ENCODE results near the gene DNAH14. TPM values are rescaled to one million over a fixed set of nuclear protein-coding genes. Genes with fewer than 3 reads are reported as not detected.

The DNAH14 gene
- polyA plus RNA-seq, 2 donors = 1.1 to 2.1 TPM

DNA sequence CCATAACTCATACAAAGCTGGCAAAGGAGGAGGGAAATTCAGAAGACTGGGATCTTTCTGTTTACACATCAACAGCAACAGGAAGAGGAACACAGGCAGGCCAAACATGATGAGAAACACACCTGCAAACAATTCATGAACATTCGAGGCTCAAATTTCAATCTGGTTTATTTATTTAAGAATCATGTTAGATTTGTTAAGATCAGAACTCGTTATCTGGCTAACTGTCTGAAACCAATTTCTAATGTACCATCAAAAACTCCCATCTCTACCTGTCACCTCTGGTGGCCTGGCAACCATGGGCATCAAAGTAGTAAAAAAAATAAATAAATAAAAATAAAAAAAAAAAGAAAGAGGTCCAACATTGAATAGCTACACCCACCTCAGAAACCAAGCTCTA lies 488.6 kb downstream of the DNAH14 start:
- Histone ChIP-seq H3K4me1 (ENCODE audit: control insufficient read depth in 2 of 2, insufficient read depth in 2 of 2, low read length in 1 of 2) (no peaks in the 10 kb centered on the region), H3K27ac (ENCODE audit: low read depth in 2 of 2, low read length in 1 of 2) (no peak overlapping the region), H3K27me3 (ENCODE audit: control insufficient read depth in 1 of 2, insufficient read depth in 2 of 2, low read length in 2 of 2) (no peaks in the 10 kb centered on the region), H3K4me3 (ENCODE audit: low read depth in 1 of 2, low read length in 2 of 2) (no peak overlapping the region), H3K9me3 (ENCODE audit: control insufficient read depth in 2 of 2, insufficient read depth in 1 of 2, low read depth in 1 of 2, low read length in 1 of 2) (no peaks in the 10 kb centered on the region), H3K36me3 (ENCODE audit: control insufficient read depth in 2 of 2, insufficient read depth in 2 of 2, low read length in 1 of 2) (peaks cover 4 to 7% of the 10 kb centered on the region in 2 donors)
- WGBS, 2 donors = 55 to 77% methylated on average over 2 of the region's 2 CpGs

DNA sequence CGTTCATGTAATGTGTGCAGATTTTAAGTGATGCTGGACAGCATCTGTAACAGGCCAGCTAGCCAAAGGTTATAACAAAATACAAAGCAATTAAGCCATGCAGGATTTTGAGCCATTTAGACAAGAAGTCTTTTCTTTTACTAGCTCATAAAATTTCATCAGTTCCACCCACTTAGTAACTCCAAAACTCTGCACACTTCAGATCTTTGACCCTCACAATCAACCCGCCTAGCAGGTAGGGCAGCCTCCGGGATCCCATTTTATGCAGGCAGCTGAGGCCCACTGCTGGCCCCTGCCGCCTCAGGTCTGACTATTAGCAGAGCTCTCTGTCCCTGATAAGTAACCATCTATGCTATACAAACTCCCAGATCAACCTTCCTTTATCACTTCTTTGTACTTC lies 489.1 kb downstream of the DNAH14 start:
- H3K9me3 ChIP-seq (ENCODE audit: control insufficient read depth in 2 of 2, insufficient read depth in 1 of 2, low read depth in 1 of 2, low read length in 1 of 2) = no peaks in the 10 kb centered on the region
- no peak overlapping the region for H3K27ac ChIP-seq (ENCODE audit: low read depth in 2 of 2, low read length in 1 of 2)
- H3K27me3 ChIP-seq (ENCODE audit: control insufficient read depth in 1 of 2, insufficient read depth in 2 of 2, low read length in 2 of 2) = no peaks in the 10 kb centered on the region
- H3K36me3 ChIP-seq (ENCODE audit: control insufficient read depth in 2 of 2, insufficient read depth in 2 of 2, low read length in 1 of 2) = peaks cover 4 to 7% of the 10 kb centered on the region in 2 donors
- no peak overlapping the region for H3K4me3 ChIP-seq (ENCODE audit: low read depth in 1 of 2, low read length in 2 of 2)
- H3K4me1 ChIP-seq (ENCODE audit: control insufficient read depth in 2 of 2, insufficient read depth in 2 of 2, low read length in 1 of 2) = no peaks in the 10 kb centered on the region
- 86 to 88% methylated on average over 4 of the region's 4 CpGs for WGBS, 2 donors

DNA sequence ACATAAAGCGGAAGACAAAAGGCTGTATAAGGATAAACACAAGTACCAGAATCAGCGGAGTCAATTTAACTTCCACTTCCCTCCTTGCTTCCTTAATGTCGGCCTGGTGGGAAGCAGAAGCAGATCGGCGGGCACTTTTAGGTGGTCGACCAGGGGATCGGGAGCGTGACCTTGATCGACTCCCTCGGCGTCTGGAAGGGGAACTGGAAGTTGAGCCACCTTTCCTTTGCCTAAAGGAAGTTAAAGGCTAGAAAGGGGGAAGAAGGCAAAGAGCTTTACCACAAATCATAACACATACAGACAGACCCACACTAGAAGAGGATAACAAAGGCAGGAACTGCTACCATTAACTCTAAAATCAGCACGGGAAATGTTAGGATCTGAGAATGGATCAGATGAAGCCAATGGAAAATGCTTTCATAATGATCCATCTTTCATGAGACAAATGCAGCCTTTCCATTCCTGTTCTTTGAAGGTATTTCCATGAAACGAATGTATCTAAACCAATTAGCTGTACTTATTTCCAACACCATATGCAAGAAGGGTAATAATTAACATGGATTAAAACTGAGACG lies 492.6 kb downstream of the DNAH14 start:
- 59 to 68% methylated on average over 14 of the region's 14 CpGs for WGBS, 2 donors
- peak overlapping the region in 1 of 2 donors; percentile 49 for H3K27ac ChIP-seq (ENCODE audit: low read depth in 2 of 2, low read length in 1 of 2)
- no peak overlapping the region for H3K4me3 ChIP-seq (ENCODE audit: low read depth in 1 of 2, low read length in 2 of 2)

DNA sequence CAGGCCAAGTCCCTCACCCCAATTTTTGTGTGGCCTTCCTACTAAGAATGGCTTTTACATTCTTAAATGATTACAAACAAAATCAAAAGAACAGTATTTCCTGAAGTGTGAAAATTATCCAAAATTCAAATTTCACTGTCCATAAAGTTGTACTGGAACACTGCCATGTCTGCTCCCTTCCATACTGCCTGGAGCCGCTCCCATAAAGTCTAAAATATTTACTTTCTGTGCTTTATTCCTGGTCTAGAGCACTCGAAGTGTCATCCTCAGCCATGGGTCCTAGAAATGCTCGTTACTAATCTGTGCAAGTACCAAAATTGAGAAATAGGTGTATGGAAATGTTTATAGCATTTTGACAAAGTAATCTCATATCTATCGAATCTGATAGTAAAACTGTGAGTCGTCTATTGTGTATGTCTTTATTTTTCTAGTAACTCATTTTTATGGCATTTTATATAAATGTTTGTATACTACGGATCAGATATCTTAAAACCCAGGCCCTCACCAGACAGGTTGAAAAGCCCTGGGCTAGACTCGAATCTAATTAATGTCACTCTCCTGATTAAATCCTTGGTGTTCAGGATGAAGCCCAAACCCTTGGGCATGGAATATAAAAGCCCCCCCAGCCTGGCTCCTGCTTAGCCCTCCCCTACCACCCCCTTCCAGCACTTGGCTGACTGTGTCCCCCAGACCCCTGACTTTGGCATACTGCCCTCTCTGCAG lies 493.5 kb downstream of the DNAH14 start:
- H3K27me3 ChIP-seq (ENCODE audit: control insufficient read depth in 1 of 2, insufficient read depth in 2 of 2, low read length in 2 of 2) = no peaks in the 10 kb centered on the region
- no peak overlapping the region for H3K27ac ChIP-seq (ENCODE audit: low read depth in 2 of 2, low read length in 1 of 2)
- H3K4me1 ChIP-seq (ENCODE audit: control insufficient read depth in 2 of 2, insufficient read depth in 2 of 2, low read length in 1 of 2) = peaks cover 4 to 5% of the 10 kb centered on the region in 2 donors
- WGBS, 2 donors = 57 to 66% methylated on average over 7 of the region's 7 CpGs
- H3K4me3 ChIP-seq (ENCODE audit: low read depth in 1 of 2, low read length in 2 of 2) = no peak overlapping the region
- peaks cover 0 to 2% of the 10 kb centered on the region in 2 donors for H3K36me3 ChIP-seq (ENCODE audit: control insufficient read depth in 2 of 2, insufficient read depth in 2 of 2, low read length in 1 of 2)
- no peaks in the 10 kb centered on the region for H3K9me3 ChIP-seq (ENCODE audit: control insufficient read depth in 2 of 2, insufficient read depth in 1 of 2, low read depth in 1 of 2, low read length in 1 of 2)

More for the DNA sequence above, 492.6 kb downstream of the DNAH14 start:
- Histone ChIP-seq H3K9me3 (ENCODE audit: control insufficient read depth in 2 of 2, insufficient read depth in 1 of 2, low read depth in 1 of 2, low read length in 1 of 2) (no peaks in the 10 kb centered on the region), H3K36me3 (ENCODE audit: control insufficient read depth in 2 of 2, insufficient read depth in 2 of 2, low read length in 1 of 2) (peaks cover 0 to 2% of the 10 kb centered on the region in 2 donors), H3K27me3 (ENCODE audit: control insufficient read depth in 1 of 2, insufficient read depth in 2 of 2, low read length in 2 of 2) (no peaks in the 10 kb centered on the region), H3K4me1 (ENCODE audit: control insufficient read depth in 2 of 2, insufficient read depth in 2 of 2, low read length in 1 of 2) (peaks cover 4 to 5% of the 10 kb centered on the region in 2 donors)

DNA sequence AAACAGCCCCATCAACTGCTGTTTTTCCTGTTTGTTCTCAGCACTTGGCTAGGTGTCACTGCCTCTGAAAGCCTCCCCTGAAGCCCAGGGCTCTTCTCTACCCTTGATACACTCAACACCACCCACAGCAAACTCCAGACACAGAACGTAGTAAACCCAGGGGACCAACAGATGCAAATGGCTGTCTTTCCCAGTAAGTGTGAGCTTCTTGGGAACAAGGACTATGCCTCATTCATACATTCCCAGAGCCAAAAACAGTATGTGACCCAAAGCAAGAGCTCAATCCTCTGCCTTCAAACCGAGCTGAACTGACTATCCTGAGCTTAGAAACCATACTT lies 494.0 kb downstream of the DNAH14 start:
- H3K4me1 ChIP-seq (ENCODE audit: control insufficient read depth in 2 of 2, insufficient read depth in 2 of 2, low read length in 1 of 2) = peaks cover 4 to 5% of the 10 kb centered on the region in 2 donors
- H3K27me3 ChIP-seq (ENCODE audit: control insufficient read depth in 1 of 2, insufficient read depth in 2 of 2, low read length in 2 of 2) = no peaks in the 10 kb centered on the region
- H3K36me3 ChIP-seq (ENCODE audit: control insufficient read depth in 2 of 2, insufficient read depth in 2 of 2, low read length in 1 of 2) = peaks cover 0 to 2% of the 10 kb centered on the region in 2 donors
- H3K4me3 ChIP-seq (ENCODE audit: low read depth in 1 of 2, low read length in 2 of 2) = no peak overlapping the region
- H3K27ac ChIP-seq (ENCODE audit: low read depth in 2 of 2, low read length in 1 of 2) = peak overlapping the region in 1 of 2 donors; percentile 4
- WGBS, 2 donors = 62 to 71% methylated on average over 2 of the region's 2 CpGs
- no peaks in the 10 kb centered on the region for H3K9me3 ChIP-seq (ENCODE audit: control insufficient read depth in 2 of 2, insufficient read depth in 1 of 2, low read depth in 1 of 2, low read length in 1 of 2)

DNA sequence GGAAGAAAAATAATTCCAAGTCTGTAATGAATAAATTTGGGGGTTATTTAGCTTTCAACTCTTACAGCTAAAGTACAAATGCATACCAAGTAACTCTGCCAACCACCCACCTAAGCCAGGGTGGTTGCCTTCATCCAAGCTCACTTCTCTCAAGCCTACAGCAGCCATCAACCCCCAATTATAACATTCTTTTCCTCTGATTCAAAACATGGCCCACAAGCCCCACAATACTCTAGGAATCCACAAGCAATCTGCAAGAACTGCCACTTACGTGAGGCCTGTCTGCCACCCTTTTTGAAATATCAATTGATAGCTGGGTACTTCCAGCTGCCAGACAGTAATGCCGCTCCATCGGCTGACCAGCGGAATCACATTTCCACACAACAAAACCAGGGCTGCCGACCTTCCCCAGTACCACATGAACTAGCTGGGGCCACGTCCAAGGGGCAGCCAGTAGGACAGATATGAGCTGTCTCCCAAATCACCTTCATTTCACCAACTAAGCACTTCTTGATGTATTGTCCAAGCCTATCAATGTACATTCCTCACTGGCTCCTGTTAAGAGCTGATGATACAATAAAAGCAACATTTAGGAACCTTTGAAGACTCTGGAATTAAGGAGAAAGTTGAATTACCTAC lies 495.2 kb downstream of the DNAH14 start:
- H3K4me3 ChIP-seq (ENCODE audit: low read depth in 1 of 2, low read length in 2 of 2) = no peak overlapping the region
- H3K36me3 ChIP-seq (ENCODE audit: control insufficient read depth in 2 of 2, insufficient read depth in 2 of 2, low read length in 1 of 2) = no peaks in the 10 kb centered on the region
- H3K9me3 ChIP-seq (ENCODE audit: control insufficient read depth in 2 of 2, insufficient read depth in 1 of 2, low read depth in 1 of 2, low read length in 1 of 2) = no peaks in the 10 kb centered on the region
- H3K27me3 ChIP-seq (ENCODE audit: control insufficient read depth in 1 of 2, insufficient read depth in 2 of 2, low read length in 2 of 2) = no peaks in the 10 kb centered on the region
- 75 to 83% methylated on average over 6 of the region's 6 CpGs for WGBS, 2 donors
- H3K27ac ChIP-seq (ENCODE audit: low read depth in 2 of 2, low read length in 1 of 2) = no peak overlapping the region
- H3K4me1 ChIP-seq (ENCODE audit: control insufficient read depth in 2 of 2, insufficient read depth in 2 of 2, low read length in 1 of 2) = peaks cover 4 to 5% of the 10 kb centered on the region in 2 donors

DNA sequence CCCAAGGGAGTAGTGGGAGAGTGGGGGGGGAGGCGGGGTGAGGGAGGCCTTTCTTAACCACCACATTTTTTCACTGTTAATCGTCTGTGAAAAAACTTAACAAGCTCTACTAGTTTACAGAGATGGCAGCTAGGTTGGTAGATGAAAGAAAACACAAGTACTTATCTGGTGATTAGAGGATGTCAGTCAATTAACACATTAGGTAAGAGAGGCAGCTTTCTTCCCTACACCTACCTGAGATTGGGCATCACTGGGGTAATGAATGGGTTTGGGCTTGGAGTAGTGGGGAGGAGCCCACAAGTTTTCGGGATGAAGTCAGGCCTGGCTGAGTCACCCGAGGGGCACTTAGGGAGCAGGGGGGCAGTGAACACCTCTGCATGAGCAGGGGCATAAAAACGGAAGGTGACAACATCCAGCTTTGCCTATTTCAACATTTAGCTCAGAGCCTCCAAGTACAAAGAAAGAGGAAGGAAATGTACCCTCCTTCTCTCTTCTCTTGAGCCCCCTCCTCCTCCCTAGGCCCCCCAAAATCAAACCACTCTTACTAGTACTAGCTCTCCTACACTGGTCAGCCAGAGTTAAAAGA lies 495.8 kb downstream of the DNAH14 start:
- H3K4me3 ChIP-seq (ENCODE audit: low read depth in 1 of 2, low read length in 2 of 2) = peak overlapping the region in 1 of 2 donors; percentile 98
- peaks cover 4 to 5% of the 10 kb centered on the region in 2 donors for H3K4me1 ChIP-seq (ENCODE audit: control insufficient read depth in 2 of 2, insufficient read depth in 2 of 2, low read length in 1 of 2)
- H3K36me3 ChIP-seq (ENCODE audit: control insufficient read depth in 2 of 2, insufficient read depth in 2 of 2, low read length in 1 of 2) = no peaks in the 10 kb centered on the region
- no peaks in the 10 kb centered on the region for H3K27me3 ChIP-seq (ENCODE audit: control insufficient read depth in 1 of 2, insufficient read depth in 2 of 2, low read length in 2 of 2)
- peak overlapping the region in 1 of 2 donors; percentile 3 for H3K27ac ChIP-seq (ENCODE audit: low read depth in 2 of 2, low read length in 1 of 2)
- H3K9me3 ChIP-seq (ENCODE audit: control insufficient read depth in 2 of 2, insufficient read depth in 1 of 2, low read depth in 1 of 2, low read length in 1 of 2) = no peaks in the 10 kb centered on the region
- 42 to 43% methylated on average over 5 of the region's 5 CpGs for WGBS, 2 donors

DNA sequence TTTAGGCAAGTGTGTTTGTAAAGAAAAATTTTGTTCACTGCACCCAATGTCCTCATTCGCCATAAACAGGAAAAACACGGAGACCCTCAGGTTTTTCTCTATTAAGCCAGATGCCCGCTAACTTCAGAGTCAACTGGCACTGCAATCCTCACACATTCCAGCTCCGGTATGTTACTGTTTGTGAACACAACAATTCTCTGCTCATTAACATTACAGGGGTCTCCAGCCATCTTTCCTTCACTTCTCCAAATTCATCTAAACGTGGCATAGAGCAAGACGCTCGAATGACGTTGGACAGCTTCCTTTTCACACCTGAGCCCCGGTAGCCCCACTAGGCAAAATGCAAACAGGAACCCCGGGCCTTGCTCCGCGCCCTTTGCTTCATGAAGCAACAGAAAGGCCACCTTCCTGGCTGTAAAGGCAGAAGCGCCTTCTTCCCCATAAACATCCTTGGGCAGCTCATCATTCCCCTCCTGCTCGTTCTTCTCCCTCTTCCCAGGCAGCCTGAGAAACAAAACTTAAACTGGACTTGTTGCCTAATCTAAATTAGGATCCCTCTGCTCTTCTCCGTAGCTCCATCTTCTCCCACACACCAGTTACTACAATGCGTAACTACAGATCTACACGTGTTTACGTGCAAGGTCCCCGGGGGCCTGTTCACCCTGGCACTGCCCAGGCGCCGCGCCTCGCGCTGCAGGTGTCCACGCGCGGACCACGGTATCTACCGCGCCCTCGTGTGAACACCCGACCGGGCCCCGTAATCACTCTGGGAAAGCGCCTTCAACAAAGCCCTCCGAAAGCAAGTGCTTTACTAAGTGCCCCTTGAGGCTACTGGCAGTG lies 497.1 kb downstream of the DNAH14 start:
- H3K9me3 ChIP-seq (ENCODE audit: control insufficient read depth in 2 of 2, insufficient read depth in 1 of 2, low read depth in 1 of 2, low read length in 1 of 2) = no peaks in the 10 kb centered on the region
- H3K4me1 ChIP-seq (ENCODE audit: control insufficient read depth in 2 of 2, insufficient read depth in 2 of 2, low read length in 1 of 2) = peaks cover 4 to 5% of the 10 kb centered on the region in 2 donors
- H3K27me3 ChIP-seq (ENCODE audit: control insufficient read depth in 1 of 2, insufficient read depth in 2 of 2, low read length in 2 of 2) = no peaks in the 10 kb centered on the region
- no peaks in the 10 kb centered on the region for H3K36me3 ChIP-seq (ENCODE audit: control insufficient read depth in 2 of 2, insufficient read depth in 2 of 2, low read length in 1 of 2)
- H3K4me3 ChIP-seq (ENCODE audit: low read depth in 1 of 2, low read length in 2 of 2) = peak overlapping the region; percentile 90 to 98
- whole genome bisulfite sequencing, 2 donors = 5 to 7% methylated on average over 36 of the region's 36 CpGs
- H3K27ac ChIP-seq (ENCODE audit: low read depth in 2 of 2, low read length in 1 of 2) = peak overlapping the region; percentile 98 to 99
